ENCODE data around the gene MAPRE2. TPM values are rescaled to one million over a fixed set of nuclear protein-coding genes. Genes with fewer than 3 reads are reported as not detected.

MAPRE2 gene
- total RNA-seq, 1 donor from 2014 or later, result 14.8 TPM

DNA sequence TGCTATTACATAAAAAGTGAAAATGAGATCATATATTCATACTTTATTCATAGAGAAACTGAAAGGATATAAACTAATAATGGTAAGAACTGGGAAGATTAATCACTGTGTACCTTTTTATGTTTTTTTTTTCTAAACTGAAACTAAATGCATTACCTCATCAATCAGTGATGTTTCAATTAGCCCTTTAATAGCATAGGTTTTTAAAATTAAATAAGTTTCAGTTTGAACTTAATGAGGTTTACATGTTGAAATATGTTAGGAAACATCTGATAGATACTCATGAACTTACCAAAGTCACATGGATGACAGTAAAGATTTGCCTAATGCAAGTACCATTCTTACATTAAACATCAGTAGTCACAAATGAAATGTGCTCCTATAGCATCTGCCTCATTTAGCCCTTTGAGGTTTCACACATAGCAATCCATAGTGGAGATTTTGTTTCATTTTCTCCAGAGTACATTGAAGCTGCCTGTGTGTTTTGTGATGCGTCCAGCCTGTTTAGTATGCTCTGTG, 8.9 kb downstream of the MAPRE2 start:
- DNase-seq (ENCODE audit: low read depth), result no peak
- H3K4me3 ChIP-seq (ENCODE audit: low read depth, low read length), result no peak overlapping the region

DNA sequence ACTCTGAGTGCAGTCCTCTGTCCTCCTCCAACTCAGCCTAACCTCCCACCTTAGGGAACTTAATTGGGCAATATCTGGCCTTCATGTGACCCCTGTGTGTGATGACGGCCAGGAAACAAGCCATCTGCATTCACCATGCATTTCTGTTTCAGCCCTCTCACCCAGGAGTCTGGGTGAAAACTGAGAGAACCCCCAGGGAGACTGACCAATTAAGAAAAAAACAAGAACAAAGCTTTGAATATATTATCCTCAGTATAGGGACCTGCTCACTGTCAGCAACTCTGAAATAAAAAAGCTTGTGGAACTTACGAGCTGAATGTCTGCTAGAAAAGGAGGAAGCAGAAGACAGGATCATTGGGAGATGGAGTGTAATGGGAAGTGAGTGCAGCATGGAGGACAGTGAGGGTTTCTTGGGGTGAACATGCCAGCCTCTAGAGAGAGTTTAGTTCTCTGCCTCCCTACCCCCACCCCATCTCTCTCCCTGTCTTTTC, 9.5 kb downstream of the MAPRE2 start:
- TF ChIP-seq, protein P1, sequence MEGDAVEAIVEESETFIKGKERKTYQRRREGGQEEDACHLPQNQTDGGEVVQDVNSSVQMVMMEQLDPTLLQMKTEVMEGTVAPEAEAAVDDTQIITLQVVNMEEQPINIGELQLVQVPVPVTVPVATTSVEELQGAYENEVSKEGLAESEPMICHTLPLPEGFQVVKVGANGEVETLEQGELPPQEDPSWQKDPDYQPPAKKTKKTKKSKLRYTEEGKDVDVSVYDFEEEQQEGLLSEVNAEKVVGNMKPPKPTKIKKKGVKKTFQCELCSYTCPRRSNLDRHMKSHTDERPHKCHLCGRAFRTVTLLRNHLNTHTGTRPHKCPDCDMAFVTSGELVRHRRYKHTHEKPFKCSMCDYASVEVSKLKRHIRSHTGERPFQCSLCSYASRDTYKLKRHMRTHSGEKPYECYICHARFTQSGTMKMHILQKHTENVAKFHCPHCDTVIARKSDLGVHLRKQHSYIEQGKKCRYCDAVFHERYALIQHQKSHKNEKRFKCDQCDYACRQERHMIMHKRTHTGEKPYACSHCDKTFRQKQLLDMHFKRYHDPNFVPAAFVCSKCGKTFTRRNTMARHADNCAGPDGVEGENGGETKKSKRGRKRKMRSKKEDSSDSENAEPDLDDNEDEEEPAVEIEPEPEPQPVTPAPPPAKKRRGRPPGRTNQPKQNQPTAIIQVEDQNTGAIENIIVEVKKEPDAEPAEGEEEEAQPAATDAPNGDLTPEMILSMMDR (conservative IDR thresholded peaks at IDR 0.05; ENCODE audit: low read depth, low read length), result no peak
- H3K4me3 ChIP-seq (ENCODE audit: low read depth, low read length), result no peak overlapping the region
- DNase-seq (ENCODE audit: low read depth), result no peak

More for the DNA sequence above, 8.9 kb downstream of the MAPRE2 start:
- TF ChIP-seq, protein P1 (conservative IDR thresholded peaks at IDR 0.05; ENCODE audit: low read depth, low read length), result no peak

DNA sequence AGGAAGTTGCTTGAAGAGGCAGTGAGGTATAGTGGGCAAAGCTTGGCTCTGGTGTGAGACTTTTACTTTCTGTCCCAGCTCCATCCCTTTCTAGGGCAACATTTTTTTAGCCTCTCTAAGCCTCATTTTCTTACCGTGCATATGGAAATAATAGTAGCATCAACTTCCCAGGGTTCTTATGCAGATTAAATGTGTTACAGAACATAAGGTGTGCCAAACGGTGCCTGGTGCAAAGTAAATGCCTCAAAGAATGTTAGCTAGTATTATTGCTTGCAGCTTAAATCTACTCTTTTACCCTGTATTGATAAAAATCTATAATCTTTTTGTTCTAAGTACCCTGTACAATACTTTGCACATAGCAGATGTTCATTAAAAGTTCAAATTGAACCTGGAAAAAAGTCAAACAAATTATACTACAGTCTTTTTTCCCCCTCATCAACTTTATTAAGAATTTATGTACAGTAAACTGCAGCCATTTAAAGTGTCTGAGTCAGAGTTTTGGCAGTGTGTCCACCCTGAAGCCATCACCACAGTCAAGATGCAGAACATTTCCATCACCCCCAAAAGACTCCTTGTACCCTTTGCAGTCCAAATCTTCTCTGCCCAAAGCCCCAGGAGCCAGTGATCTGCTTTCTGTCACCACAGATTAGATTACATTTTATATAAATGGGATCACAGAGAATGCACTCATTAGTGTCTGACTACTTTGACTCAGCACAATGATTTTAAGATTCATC, 10.6 kb downstream of the MAPRE2 start:
- DNase-seq (ENCODE audit: low read depth), result no peak
- H3K4me3 ChIP-seq (ENCODE audit: low read depth, low read length), result no peak overlapping the region
- TF ChIP-seq, protein P1 (conservative IDR thresholded peaks at IDR 0.05; ENCODE audit: low read depth, low read length), result no peak

DNA sequence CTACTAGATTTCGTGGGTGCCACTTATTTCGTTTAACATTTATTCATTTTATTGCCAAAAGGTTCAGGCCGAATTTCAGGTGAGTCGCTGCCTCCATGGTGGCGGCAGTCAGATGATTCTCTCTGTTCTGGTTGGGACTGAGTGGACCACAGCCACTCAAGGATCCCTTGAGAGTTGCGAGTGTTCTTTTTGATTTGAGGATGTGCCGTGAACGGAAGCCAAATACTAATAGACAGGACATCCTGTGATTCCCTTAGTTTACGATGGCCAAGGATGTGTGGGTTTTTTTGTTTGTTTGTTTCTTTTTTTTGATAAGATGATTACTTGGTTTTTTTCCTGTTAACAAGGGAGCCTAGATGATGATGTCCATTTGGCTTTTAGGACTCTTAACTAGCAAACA, 13.2 kb downstream of the MAPRE2 start:
- TF ChIP-seq, protein P1 (conservative IDR thresholded peaks at IDR 0.05; ENCODE audit: low read depth, low read length), result no peak
- DNase-seq (ENCODE audit: low read depth), result no peak
- H3K4me3 ChIP-seq (ENCODE audit: low read depth, low read length), result no peak overlapping the region

DNA sequence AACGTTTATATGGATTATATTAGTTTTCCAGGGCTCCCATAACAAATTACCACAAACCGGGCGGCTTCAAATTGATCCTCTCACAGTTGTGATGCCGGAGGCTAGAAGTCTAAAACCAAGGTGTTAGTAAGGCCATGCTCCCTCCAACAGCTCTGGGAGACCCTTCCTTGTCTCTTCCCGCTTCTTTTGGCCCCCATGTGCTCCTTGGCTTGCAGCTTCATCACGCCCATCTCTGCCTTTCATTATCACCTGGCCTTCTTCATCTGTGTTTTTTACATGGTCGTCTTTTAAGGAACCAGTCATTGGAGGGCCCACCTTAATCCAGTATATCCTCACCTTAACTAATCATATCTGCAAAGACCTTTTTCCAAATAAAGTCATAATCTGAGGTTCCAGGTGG, 13.9 kb downstream of the MAPRE2 start:
- TF ChIP-seq, protein P1 (conservative IDR thresholded peaks at IDR 0.05; ENCODE audit: low read depth, low read length), result no peak
- no peak for DNase-seq (ENCODE audit: low read depth)
- H3K4me3 ChIP-seq (ENCODE audit: low read depth, low read length), result no peak overlapping the region

DNA sequence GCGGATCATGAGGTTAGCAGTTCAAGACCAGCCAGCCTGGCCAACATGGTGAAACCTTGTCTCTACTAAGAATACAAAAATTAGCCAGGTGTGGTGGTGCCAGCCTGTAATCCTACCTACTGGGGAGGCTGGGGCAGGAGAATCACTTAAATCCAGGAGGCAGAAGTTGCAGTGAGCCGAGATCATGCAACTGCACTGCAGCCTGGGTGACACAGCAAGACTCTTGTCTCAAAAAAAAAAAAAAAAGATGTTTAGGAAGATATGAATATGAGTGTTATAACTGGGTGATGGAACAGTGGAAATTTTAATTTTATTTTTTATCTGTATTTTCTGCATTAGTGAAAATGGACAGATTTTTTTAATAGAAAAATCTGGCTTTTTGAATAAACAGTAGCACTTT, 14.5 kb downstream of the MAPRE2 start:
- TF ChIP-seq, protein P1 (conservative IDR thresholded peaks at IDR 0.05; ENCODE audit: low read depth, low read length), result no peak
- no peak for DNase-seq (ENCODE audit: low read depth)
- H3K4me3 ChIP-seq (ENCODE audit: low read depth, low read length), result no peak overlapping the region
